GM19025 (cell line): ENCODE data around the gene NKTR.

Source experiments
- ATAC-seq: cut with Tn5 transposase; IDR thresholded peaks from one replicate; pipeline ENCODE4 v1.9.1; 2021; ENCODE audit warnings: mild to moderate bottlenecking, low read depth, moderate library complexity; ENCODE audit not compliant: unreplicated experiment

The NKTR gene

DNA sequence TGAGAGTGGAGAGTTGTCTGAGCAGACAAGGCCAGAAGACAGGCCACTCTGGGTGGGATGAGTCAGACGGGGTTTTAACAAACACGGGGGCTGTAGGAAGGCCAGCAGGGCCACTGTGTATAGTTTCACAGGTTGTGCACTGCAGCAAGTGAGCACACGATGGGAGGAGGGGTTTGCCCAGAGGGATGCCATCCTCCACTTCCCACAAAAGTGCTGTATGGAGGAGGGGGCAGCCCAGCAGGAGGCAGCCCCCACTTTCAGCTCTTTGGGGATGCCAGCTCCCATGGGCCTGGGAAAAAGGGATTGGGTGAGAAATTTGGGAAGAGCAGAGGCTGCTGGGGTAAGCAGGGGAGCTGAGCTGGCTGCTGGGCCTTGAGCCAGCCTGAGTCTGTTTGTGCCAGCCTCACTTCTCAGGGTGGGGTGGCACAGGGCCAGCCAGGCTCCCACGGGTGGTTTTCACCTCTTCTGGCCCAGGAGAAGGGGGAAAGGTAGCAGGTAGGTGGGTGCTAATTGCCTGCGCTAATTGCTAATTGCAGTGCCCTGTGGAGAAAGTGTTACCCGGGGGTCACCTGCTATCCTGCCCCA is 59.7 kb downstream of the NKTR start:
- ATAC-seq = no peak

GRCh38 chr3:42660898-42661297 is 60.4 kb downstream of the NKTR start:
- no peak for ATAC-seq

- no peak for ATAC-seq
These were observed 61.1 kb downstream of the NKTR start for GRCh38 chr3:42661593-42662022.

GRCh38 chr3:42662037-42662812 is 61.7 kb downstream of the NKTR start:
- no peak for ATAC-seq

GRCh38 chr3:42662813-42663535 is 62.5 kb downstream of the NKTR start:
- no peak for ATAC-seq

- ATAC-seq = peak; percentile 58
These were observed 63.3 kb downstream of the NKTR start for GRCh38 chr3:42663581-42664437.

DNA sequence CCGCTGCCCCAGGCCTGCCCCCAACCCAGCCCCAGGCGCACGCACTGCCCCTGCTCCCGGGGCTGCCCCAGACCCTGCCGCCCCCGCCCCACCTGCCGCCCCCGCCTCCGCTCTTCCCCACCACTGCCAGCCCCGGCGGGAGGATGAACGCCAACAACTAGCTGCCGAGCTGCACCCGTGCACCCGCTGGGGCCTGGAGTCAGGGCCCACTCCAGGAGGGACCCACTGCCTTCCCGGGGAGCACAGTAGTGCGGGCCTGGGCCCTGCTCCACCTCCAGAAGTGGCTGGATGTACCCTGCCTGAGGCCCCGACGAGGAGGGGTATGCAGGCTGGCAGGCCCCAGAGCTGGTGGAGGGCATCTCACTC is 63.9 kb downstream of the NKTR start:
- ATAC-seq = no peak

- no peak for ATAC-seq
These were observed 64.8 kb downstream of the NKTR start for GRCh38 chr3:42665050-42665878.

GRCh38 chr3:42666022-42666421 is 65.5 kb downstream of the NKTR start:
- ATAC-seq = no peak

DNA sequence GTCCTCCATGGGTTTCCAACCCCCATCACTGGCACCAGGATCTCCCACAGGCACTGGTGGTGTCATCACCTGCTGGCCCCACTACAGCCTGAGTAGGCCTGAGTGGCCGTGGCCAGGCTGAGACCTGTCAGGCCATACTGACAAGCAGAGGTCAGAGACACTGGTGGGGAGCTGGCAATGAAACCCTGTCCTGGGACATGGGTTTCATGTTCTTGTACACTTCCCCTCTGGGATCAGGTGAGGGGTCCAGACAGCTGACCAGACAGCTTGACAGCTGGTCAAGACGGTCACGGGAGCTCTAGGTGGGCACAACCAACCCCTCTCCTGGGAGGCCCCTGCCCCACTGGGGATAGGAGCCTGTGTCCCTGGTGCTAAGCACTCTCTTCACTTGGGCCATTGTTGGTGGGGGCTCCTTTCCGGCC is 66.1 kb downstream of the NKTR start:
- ATAC-seq = no peak

- ATAC-seq = no peak
These were observed 66.6 kb downstream of the NKTR start for GRCh38 chr3:42667096-42667522.

- ATAC-seq = no peak
These were observed 67.3 kb downstream of the NKTR start for GRCh38 chr3:42667523-42668412.

- no peak for ATAC-seq
These were observed 67.9 kb downstream of the NKTR start for GRCh38 chr3:42668413-42668760.

GRCh38 chr3:42668793-42669217 is 68.3 kb downstream of the NKTR start:
- no peak for ATAC-seq

GRCh38 chr3:42670051-42670576 is 69.6 kb downstream of the NKTR start:
- ATAC-seq = no peak

- ATAC-seq = no peak
These were observed 70.2 kb downstream of the NKTR start for GRCh38 chr3:42670670-42671069.

- no peak for ATAC-seq
These were observed 72.0 kb downstream of the NKTR start for GRCh38 chr3:42672515-42672914.

DNA sequence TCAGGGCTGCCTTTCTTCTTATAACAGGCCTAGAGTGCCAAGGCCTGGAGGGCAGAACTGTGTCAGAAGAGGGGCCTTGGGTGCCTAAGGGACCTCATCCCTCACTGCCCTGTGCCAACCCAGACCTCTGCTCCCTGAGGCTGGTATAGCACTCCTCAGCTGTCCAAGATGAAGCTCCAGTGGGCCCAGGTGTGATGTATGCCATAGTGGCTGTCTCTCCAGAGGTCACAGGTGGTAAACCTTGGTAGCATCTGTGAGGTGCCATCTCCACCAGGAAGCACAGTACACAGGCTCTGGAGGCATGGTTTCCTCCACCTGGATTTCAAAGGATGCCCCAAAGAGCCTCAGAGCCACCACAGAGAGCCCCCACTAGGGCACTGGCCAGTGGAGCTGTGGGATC is 72.6 kb downstream of the NKTR start:
- ATAC-seq = no peak

GRCh38 chr3:42674146-42674545 is 73.7 kb downstream of the NKTR start:
- no peak for ATAC-seq
